IPS-11a (cell line): ENCODE results near the gene DESI2.

Experiments
- H3K4me3 ChIP-seq: one replicate; pipeline ENCODE4 v1.5.1; 2013; ENCODE audit warnings: low read depth, low read length, control low read depth

Gene DESI2

DNA sequence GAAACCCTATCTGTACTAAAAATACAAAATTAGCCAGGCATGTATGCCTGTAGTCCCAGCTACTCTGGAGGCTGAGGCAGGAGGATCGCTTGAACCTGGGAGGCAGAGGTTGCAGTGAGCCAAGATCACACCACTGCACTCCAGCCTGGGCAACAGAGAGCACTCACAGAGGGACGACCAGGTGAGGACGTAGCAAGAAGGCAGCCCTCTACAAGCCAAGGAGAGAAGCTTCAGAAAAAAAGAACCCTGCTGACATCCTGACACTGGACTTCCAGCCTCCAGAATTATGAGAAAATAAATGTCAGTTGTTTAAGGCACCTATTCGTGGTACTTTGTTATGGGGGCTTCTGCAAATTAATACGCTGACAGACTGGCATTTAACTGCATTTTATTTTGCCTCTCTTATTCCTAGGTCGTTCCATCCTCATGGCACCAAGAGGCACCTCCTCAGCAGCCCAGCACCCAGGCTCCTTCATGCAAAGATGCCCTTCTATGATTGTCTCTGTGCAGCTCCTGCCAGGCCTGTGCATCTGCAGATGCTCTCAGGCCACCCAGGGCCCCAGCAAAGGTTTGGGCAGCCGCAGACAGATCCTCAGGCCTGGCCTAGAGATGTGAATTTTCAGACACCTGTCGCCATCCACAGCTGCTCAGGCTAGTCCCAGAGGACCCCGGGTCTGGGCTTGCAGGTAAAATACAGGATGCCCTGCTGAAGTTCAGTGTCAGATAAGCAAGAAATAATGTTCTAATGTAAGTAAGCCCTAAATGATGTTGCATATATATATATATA lies 96.5 kb downstream of the DESI2 start:
- no peak overlapping the region for H3K4me3 ChIP-seq

DNA sequence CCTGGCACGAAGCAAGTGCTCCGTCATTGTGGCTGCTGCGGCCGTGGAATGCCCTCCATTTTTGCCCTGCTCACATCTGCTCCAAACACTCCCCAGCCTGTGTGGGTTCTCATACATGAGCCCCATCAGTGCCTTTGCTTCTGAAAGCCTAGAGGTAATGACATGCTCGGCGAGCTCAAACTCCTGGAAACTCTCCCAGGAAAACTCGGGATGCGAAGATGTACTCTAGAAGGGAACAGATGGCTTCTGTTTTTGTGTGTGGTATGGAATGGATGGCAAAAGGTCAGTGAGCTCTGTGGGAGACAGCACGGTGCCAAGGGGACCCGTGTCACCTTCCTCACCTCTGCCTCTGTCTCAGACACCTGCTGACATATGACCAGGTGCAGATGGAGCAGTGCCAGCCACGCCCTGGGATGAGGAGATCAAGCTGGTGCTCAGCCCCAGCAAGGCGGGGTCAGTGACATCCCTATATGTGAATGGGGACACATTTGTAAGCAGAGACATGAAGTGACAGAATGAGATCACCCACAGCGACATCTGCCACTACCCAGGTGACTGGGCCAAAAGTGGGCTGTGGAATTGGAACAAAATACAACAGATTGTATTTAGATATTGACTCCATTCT lies 98.5 kb downstream of the DESI2 start:
- H3K4me3 ChIP-seq = no peak overlapping the region

DNA sequence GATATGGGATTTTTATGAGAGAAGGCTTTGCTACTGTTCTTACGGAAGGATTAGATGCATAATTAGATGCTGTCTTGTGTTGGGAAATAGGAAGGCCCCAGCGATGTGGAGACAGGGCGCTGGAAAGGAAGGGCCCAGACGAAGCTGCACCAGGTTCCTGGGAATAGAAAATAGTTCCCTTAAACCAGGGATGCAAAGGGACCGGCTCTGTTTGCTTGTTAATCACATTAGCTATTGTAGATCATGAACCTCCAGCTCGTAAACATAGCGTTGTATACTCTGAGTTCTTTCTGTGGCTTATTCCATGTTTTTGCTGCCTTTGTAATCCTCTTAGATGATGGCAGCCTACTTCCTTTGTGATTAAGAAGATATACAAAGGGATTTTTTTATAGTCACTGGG lies 102.7 kb downstream of the DESI2 start:
- H3K4me3 ChIP-seq = no peak overlapping the region

DNA sequence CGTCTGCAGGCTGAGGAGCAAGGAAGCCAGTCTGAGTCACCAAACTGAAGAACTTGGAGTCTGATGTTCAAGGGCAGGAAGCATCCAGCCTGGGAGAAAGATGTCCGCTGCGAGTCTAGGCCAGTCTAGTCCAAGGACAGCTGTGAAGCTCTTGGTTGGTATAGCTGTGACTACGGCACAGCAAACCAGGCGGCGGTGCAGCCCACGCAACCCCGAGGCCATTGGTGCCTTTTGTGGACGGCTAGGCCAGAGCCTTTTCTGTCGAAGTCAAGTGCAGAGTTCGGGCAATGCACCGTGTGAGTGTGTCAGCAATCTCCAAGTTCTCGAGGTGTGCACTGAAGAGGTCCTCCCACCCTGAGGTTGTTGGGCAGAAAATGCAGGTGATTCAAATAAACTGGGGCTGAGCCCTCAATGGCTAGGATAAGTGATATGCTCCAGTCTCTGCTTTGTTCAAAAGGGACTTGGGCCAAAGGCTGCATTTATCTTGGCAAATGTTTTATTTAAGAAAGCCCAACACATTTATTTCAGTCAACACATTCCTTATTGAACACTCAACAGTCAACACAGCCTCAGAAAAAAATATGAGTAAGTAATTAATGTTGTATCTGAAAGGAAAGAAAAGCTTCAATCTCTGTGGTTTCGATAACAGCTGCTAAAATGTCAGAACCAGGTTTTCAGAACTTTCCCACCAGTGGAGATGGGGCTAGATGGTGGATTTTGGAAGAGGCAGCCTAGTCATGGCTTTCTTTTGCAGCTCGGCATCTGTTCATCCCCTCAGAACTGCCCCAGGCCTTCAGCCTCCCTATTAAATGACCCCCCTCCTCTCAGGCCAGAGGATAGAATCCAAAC lies 104.4 kb downstream of the DESI2 start:
- H3K4me3 ChIP-seq = no peak overlapping the region
